IPS DF 6.9 (cell line): ENCODE results near the gene CHPF2.
A peak's percentile ranks its signal among the peaks of the same experiment; 100 is the strongest.

ENCODE experiments used
- DNase-seq: peaks from one replicate; pipeline ENCODE4 v3.0.0-alpha.2; 2013; ENCODE audit warnings: low read depth, low spot score
- H3K27ac ChIP-seq: one replicate; pipeline ENCODE4 v1.5.1; 2013; ENCODE audit warnings: low read length, control low read depth
- H3K27me3 ChIP-seq: 2 replicates; pipeline ENCODE4 v1.6.1; 2013; ENCODE audit warnings: mild to moderate bottlenecking, low read length; ENCODE audit not compliant: control insufficient read depth, insufficient read depth
- H3K36me3 ChIP-seq: 2 replicates; pipeline ENCODE4 v1.6.1; 2013; ENCODE audit warnings: low read length; ENCODE audit not compliant: control insufficient read depth, insufficient read depth
- H3K4me1 ChIP-seq: 2 replicates; pipeline ENCODE4 v1.6.1; 2013; ENCODE audit warnings: low read length; ENCODE audit not compliant: control insufficient read depth, insufficient read depth
- H3K4me3 ChIP-seq: 2 replicates; pipeline ENCODE4 v1.5.1; 2013; ENCODE audit warnings: mild to moderate bottlenecking, low read length
- H3K9me3 ChIP-seq: 2 replicates; pipeline ENCODE4 v1.6.1; 2013; ENCODE audit warnings: low read length, inconsistent platforms; ENCODE audit not compliant: control insufficient read depth, insufficient read depth
- WGBS: extraction: QIAGEN DNeasy Blood & Tissue Kit; methylation state at CpG from one replicate; pipeline ENCODE4 v1.1.7; 2013; ENCODE audit warnings: mixed read lengths, missing lambda C conversion rate; ENCODE audit not compliant: insufficient read length, insufficient coverage; 5-methylcytosine and 5-hydroxymethylcytosine counted together

The CHPF2 gene

DNA sequence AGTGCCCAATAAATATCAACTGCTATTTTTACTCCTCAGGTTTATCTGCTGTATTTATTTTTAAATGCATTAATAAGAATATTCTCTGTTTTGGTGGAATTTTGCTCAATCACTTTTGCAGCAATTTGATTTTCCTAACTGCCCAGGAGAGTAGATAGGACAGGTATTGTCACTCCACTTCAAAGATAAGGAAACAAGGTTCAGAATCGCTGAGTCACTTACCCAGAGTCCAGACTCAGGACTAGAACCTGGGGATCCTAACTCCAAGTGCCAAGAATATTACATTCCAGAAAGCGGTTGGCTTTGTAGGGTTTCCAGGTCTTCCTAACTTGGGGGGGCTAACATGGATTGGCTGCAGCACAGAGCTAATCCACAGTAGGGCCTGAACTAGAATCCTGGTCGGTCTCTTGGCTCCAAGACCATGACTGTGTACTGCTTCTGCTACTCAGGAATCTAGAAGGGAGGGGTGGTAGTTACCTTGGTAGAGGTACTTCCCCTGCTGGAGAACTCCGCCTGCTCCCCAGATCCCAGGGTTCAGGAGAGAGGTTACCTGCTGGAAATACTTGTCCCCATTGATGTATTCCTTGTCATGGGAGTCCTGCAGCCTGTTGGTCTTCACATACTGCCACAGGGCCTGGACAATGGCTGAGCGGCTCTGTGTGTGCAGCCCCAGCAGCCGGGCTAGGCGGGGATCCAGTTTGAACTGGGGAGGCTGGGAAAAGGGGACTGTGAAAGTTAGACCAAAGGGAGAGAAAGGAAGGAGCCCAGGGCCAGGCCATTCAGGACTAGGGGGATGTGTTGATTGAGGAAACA lies 8.9 kb downstream of the CHPF2 start:
- Histone ChIP-seq H3K36me3 (peaks cover 12% of the 10 kb centered on the region), H3K9me3 (no peaks in the 10 kb centered on the region), H3K4me3 (no peak overlapping the region), H3K4me1 (peaks cover 2% of the 10 kb centered on the region), H3K27me3 (peaks cover 3% of the 10 kb centered on the region; the same call in 1 of the 2 replicates), H3K27ac (no peak overlapping the region)
- WGBS, result no CpG with 5 or more reads among the region's 7 CpGs
- no peak for DNase-seq

DNA sequence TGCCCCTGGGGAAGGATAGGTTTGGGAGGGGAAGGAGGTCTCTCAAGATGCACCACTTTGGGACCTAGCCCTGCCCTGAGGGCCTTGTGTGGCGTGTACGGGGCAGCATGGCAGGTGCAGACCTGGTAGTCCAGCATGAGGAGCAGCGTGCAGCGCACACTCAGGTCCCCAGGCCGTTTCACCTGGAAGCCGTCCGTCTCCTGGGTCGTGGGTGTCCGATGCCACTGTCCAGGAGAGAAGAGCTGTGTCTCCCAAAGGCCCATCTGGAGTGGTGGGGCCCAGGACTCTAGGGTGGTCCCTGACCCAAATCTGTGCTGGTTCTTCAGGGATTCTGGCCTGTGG lies 9.4 kb downstream of the CHPF2 start:
- Histone ChIP-seq H3K4me3 (no peak overlapping the region), H3K36me3 (peaks cover 8% of the 10 kb centered on the region), H3K4me1 (peaks cover 2% of the 10 kb centered on the region), H3K27ac (no peak overlapping the region), H3K9me3 (no peaks in the 10 kb centered on the region), H3K27me3 (peaks cover 7% of the 10 kb centered on the region; the same call in 1 of the 2 replicates)
- no peak for DNase-seq
- no CpG with 5 or more reads among the region's 9 CpGs for WGBS

DNA sequence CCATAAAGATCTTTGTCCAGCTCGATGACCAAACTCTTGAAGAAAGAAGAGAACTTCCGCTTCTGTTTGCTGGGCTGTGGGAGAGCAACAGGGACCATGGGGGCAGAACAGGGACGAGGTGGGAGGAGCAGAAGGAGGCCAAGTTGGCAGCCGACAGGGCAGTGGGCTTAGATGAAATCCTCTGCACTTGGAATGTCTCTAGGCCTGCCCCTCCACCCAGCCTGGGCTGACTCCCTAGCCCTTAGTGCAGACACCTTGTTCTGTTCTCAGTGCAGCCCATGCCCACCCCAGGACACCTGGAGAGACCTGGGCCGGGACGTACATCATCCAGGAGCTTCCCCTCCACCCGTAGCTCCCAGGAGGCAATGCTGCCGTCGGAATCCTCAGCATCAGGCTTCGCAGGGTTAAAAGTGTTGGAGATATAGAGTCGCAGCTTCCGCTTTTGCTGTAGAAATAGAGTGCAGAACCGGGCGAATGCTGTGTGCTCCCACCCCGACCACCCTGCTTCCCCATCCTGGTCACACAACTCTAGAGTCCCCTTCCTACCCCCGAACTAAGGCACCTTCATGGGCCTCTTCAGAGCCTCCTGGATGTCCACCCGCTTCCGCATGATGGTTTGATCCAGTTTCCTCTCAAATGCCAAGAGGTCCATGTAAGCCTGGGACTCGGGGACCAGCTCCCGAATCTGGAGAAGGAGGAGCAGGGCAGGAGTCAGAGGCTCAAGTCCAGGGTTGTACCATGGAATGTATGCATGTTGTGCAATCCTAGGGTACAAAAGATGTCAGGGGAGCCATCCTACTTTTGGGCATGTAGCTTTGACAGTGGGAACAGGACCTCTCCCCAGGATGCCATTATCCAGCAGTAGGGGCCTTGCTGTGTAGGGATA lies 10.1 kb downstream of the CHPF2 start:
- no peak for DNase-seq
- Histone ChIP-seq H3K9me3 (no peaks in the 10 kb centered on the region), H3K4me1 (peaks cover 2% of the 10 kb centered on the region), H3K27me3 (peaks cover 13% of the 10 kb centered on the region; the same call in 1 of the 2 replicates), H3K36me3 (peaks cover 5% of the 10 kb centered on the region; the same call in 1 of the 2 replicates), H3K27ac (no peak overlapping the region), H3K4me3 (no peak overlapping the region)
- WGBS, result no CpG with 5 or more reads among the region's 20 CpGs

GRCh38 chr7:151243045-151243349 lies 10.7 kb downstream of the CHPF2 start:
- Histone ChIP-seq H3K27me3 (peaks cover 19% of the 10 kb centered on the region; the same call in 1 of the 2 replicates), H3K36me3 (no peaks in the 10 kb centered on the region), H3K9me3 (no peaks in the 10 kb centered on the region), H3K27ac (no peak overlapping the region), H3K4me1 (peaks cover 2% of the 10 kb centered on the region), H3K4me3 (no peak overlapping the region)
- DNase-seq, result no peak
- WGBS, result no CpG with 5 or more reads among the region's 2 CpGs

DNA sequence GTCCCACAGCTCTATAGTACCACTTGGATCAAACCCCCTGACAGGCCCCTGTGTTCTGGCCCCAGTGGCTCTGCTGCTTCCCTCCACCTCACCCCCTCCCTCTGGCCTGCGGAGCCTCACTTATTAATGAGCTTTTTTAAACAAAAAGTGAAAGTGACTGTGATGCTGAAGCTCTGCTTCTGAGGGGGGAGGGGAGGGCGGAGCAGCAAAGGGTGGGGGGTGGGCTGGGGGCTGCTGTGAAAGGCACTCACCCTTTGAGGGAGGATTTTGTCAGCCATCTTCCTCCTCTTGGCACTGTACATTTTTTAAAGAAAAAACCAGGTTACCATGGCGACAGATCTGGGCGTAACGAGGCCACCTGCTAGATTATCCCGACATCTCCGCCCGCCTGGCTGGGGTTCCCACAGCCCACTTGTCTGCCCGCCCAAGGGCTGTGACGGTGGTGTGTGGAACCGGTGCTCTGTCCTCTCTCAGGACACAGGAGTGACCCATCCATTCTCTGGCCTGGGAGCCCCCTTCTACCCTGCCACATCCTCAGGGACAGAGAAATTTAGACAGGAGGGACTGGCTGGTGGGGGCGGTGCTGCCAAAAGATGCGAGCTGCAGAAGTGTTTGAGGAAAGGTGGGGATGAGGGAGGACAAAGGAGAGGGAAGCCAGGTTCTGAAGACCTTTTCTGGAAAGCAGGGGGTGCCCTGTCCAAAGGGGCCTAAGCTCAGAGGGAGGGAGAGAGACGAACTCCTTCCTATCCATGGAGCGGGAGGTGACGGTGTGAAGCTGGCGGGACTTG lies 11.3 kb downstream of the CHPF2 start:
- H3K4me1 ChIP-seq, result peaks cover 2% of the 10 kb centered on the region
- peaks cover 22% of the 10 kb centered on the region; the same call in 1 of the 2 replicates for H3K27me3 ChIP-seq
- WGBS, result no CpG with 5 or more reads among the region's 17 CpGs
- DNase-seq, result no peak
- no peaks in the 10 kb centered on the region for H3K9me3 ChIP-seq
- no peak overlapping the region for H3K4me3 ChIP-seq
- H3K27ac ChIP-seq, result no peak overlapping the region
- no peaks in the 10 kb centered on the region for H3K36me3 ChIP-seq

DNA sequence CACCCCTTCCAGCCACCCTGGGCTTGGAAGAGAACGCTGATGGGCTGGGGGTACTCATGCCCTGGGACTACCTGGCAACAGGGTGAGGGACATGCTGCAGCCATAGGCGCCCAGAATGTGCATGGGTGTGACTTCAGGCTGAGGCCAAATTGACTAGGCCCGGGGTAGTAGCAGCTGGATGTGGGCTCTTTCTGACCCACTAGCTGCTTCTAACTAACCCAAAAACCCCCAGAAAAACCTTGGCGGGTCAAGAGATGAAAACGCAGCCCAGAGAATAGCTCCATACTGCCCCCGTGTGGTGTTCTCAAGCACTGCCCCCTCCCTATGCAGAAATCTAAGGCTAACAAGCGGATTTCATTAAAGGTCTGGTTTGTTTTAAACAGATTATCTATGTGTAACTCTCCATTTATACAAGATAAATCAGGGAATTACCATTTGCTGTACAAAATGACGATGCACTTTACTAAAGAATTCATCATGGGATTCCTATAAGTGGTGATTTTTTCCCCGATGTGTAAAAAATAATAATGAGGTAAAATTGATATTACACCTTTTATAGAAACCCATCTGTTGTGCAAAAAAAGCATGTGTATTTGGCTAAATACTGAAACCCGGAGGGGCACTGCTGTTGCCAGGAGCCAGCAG lies 12.0 kb downstream of the CHPF2 start:
- no peaks in the 10 kb centered on the region for H3K36me3 ChIP-seq
- H3K27me3 ChIP-seq, result peaks cover 25% of the 10 kb centered on the region; the same call in 1 of the 2 replicates
- no peak overlapping the region for H3K27ac ChIP-seq
- no peaks in the 10 kb centered on the region for H3K9me3 ChIP-seq
- H3K4me3 ChIP-seq, result no peak overlapping the region
- no CpG with 5 or more reads among the region's 10 CpGs for WGBS
- H3K4me1 ChIP-seq, result peaks cover 4% of the 10 kb centered on the region
- no peak for DNase-seq

DNA sequence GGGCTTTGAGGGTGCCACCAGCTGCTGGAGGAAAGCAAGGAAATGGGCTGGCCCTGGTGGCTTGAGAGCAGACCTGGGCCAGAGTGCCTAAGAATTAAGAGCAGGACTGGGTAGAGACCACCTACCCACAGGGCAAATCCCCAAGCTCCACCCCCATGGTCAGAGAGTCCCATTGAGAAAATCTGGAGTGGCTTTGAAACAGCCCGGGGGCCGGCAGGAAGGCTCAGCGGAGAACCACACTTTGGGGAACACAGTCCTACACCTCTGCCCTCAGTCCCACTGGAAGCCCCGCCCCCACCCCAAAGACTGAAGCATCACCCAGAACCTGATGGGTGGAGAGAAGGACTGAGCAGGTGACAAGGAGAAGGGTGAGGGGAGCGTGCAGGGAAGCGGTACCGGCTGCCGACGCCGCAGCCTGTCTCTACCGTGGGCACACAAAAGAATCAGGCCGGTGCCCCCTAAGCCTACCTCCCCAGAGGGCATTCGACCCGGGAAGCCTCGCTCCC lies 12.6 kb downstream of the CHPF2 start:
- H3K4me1 ChIP-seq, result peaks cover 6% of the 10 kb centered on the region
- no peaks in the 10 kb centered on the region for H3K9me3 ChIP-seq
- H3K27ac ChIP-seq, result no peak overlapping the region
- H3K36me3 ChIP-seq, result no peaks in the 10 kb centered on the region
- H3K27me3 ChIP-seq, result peaks cover 25% of the 10 kb centered on the region; the same call in 1 of the 2 replicates
- no peak for DNase-seq
- no CpG with 5 or more reads among the region's 15 CpGs for WGBS
- peak overlapping the region; percentile 39; the same call in 1 of the 2 replicates for H3K4me3 ChIP-seq

DNA sequence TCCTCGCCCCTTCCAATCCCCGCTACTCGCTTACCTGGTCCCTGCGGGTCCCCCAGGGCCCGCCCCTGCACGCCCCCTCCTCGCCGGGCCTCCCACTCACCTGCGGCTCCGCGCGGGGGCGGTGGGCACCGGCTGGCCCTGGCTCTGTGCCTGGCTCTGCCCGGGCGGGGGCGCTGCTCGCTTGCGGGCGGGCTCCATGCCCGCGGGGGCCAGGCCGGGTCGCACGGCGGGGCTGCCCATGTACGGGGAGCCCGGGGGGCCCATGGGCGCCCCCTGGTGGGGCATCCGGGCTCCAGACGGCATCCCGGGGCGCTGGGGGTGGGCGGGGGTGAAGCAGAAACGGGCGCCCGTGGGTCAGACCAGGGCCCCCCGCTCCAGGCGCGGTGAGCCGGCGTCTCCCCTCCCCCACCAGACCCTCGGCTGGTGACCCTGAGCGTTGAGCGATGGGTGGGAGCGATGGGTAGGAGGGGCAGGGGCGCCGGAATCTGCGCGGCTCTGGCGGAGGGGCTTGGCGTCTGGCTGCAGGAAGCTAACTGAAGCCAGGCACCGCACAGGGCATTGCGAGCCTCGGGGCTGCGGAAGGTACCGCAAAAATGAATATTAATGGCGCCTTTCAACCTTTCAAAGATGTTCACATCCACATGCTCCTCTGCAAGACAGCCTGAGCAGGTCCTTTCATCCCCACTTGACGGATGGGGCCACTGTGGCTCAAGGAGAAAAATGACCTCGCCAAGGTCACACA lies 13.2 kb downstream of the CHPF2 start:
- Histone ChIP-seq H3K4me3 (peak overlapping the region; percentile 39; the same call in 1 of the 2 replicates), H3K9me3 (no peaks in the 10 kb centered on the region), H3K4me1 (peaks cover 7% of the 10 kb centered on the region), H3K36me3 (no peaks in the 10 kb centered on the region), H3K27ac (no peak overlapping the region), H3K27me3 (peaks cover 27% of the 10 kb centered on the region; the same call in 1 of the 2 replicates)
- DNase-seq, result no peak
- WGBS, result no CpG with 5 or more reads among the region's 60 CpGs

DNA sequence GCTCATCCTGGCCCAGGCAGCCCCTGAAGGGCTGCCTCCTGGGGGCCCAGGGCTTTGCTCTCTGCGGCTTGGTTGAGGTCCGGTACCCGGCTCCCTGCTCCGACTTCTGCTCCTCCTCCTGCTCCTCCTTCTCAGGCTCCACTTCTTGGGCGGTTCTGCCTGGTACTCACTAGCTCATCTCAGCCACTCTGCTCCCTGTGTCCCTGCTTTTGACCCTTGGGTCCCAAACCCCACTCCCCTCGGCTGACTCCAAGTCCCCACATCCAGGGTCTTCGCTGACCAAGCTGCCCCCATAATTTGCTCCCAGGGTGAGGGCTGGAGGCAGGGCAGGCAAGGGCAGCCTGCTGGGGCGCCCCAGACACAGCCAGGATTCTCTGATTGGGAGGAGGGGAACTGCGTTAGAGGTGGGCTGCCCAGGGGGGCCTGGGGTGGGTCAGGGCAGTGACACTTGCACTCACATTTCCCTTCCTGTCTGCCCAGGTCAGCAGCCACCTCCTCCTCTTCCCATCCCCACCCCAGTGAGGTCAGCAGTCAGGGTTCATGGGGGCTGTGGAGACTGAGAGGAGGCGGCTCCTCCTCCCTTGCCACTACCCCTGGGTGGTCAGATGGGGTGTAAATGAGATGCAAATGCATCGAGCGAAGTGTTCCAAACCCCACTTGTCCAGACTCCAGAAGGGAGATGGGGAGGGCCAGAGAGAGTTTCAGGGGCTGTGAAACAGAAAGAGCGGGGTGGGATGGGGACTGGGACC lies 14.0 kb downstream of the CHPF2 start:
- no peak overlapping the region for H3K4me3 ChIP-seq

More for the DNA sequence above, 14.0 kb downstream of the CHPF2 start:
- Histone ChIP-seq H3K27me3 (peaks cover 34% of the 10 kb centered on the region; the same call in 1 of the 2 replicates), H3K27ac (no peak overlapping the region), H3K36me3 (no peaks in the 10 kb centered on the region), H3K9me3 (no peaks in the 10 kb centered on the region), H3K4me1 (peaks cover 7% of the 10 kb centered on the region)
- no CpG with 5 or more reads among the region's 13 CpGs for WGBS
- DNase-seq, result no peak
